ENCODE results near the gene CTIF.

The CTIF gene

DNA sequence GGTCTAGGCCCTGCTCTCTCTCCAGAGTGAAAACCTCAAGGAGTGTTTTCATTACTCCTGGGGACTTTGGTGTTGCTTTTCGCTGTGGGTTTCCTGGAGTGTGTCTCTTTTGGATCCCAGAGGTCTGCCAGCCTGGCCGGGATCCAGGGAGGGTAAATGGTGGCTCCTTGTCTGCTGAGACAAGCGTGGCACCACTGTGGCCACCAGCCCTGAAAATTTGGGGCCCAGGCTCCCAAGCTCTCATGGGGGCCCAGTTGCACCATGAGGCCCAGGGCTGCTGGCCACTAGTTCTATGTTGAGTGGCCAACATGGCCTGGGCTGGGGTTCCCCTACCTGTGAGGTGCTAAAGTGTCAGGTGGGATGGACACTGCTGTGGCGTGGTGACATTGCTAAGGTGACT, 144.8 kb downstream of the CTIF start:
- DNase-seq (ENCODE audit: low spot score), result no peak

DNA sequence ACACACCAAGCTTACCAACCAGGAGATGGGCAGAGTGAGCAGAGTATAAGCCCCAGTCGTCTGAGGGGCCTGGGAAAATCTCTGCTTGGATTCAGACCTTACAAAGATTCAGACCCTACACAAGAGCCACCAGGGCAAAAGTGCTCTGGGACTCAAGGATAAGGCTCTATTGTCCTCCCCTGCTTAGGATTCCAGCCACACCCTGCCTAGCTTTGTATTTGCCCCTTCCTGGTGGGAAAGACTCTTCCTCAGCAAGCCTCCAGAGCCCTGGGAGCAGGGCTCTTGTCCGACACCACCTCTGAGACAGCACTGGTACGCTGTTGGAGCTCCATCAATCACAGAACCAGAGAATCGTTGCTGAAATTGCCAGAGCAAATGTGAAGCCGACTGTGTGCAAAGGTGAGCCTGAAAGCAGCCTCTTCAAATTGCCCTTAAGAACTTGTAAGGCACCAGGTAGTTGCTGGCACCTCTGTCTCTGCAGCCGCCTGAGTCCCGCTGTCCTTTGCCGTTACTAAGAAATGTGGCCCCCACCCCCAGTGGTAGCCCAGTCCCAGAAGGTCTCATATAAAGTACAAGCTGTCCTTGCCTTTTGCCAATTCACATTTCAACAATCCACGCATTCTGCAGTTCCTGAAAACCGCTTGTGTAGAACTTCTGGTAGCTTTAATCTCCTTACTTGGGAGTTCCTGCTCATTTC, 148.7 kb downstream of the CTIF start:
- peak; percentile 64 for DNase-seq (ENCODE audit: low spot score)

DNA sequence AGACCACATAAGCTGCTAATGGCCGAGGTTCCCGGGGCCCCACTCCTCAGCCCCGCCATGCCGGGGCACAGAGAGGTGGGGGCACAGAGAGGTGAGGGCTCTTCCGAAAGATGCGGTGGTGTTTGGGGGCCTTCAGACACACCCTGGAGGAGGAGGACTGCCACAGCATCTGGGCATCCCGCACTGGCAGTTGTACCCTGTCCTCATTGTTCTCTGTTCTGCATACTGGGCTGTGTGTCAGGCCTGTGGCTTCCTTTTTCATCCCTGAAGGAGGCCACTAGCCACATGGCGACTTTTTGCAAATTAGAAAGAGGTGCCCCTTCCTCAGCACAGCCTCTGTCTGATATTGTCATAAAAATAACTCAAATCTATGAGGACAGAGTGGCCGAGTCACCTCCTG, 150.1 kb downstream of the CTIF start:
- DNase-seq (ENCODE audit: low spot score), result peak; percentile 47

DNA sequence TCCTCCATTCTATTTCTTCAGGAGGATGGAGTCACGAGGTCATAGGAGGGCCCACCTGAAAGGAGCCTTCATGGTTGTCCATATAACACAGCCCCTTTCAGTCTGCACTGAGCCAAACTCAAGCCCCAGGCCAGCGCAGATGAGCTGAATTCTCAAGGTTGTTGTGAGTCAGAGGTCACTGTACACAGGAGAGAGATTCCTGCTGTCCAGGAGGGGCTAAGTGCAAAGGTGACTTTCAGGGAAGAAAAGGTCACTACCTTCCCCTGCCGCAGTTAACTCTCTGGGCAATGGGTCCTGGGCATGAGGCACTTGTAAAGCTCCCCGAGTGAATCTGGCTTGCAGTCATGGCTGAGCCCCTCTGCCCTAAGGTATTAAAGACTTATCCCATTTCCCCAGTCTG, 150.7 kb downstream of the CTIF start:
- DNase-seq (ENCODE audit: low spot score), result no peak

DNA sequence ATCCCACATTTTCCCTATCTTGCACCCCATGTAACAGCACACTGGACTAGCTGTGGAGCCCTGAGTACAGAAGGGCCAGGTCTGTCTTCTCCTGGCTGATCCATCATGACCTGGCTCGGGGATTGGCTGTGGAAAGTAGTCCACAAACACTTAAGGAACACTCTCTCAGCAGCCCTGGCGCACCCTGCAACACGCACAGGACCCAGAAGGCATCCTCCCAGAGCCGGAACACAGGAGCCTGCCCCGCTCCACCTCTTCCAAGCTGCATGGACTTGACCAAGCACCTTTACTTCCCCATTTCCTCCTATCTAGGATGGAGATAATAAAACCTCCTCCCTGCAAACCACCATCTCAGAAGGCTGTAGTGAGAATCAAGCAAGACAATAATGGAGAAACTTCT, 151.7 kb downstream of the CTIF start:
- DNase-seq (ENCODE audit: low spot score), result no peak

DNA sequence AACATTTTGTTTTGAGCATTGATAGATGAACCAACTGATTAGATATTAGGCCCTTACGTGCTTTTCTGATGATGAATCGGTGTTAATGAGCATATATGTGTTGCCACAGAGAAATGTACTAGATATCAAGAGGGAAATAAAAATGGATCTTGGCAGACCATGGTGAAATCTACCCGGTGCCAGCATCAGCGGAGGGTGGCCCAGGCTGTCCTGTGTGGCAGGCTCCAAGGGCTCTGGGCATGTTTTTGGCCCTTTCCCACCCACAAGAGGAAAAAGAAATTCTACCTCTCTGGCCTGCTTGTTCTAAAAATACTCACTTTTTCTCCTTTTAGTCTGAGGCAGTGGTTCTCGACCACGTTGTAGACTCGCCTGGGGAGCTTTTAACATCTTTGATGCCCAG, 154.2 kb downstream of the CTIF start:
- DNase-seq (ENCODE audit: low spot score), result no peak

DNA sequence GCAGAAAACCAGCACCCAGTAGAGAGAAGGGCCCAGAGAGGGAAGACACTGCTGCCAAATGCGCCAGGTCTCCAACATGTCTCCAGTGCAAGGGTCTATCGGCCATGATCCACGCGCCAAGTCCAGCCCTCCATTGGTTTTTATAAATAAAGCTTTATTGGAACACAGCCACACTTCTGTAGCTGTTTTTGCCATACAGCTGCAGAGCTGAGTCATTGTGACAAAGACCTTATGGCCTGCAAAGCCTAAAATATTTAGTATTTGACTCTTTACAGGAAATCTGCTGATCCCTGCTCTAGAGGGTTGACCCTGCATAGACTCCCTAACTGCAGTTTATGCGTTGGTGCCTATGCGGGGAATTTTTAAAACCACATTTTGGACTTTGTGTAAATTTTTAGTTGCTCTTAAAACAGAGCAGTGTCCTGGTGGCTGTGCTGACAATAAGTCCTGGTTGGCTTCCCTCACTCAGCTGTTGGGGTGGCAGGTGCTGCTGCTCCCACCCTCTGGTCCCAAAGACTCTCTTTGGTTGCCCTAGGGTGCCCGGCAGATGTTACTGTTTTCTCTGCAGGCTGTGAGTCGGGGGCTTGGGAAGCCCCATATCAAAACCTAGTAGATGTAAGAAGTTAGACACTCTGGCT, 154.9 kb downstream of the CTIF start:
- no peak for DNase-seq (ENCODE audit: low spot score)

DNA sequence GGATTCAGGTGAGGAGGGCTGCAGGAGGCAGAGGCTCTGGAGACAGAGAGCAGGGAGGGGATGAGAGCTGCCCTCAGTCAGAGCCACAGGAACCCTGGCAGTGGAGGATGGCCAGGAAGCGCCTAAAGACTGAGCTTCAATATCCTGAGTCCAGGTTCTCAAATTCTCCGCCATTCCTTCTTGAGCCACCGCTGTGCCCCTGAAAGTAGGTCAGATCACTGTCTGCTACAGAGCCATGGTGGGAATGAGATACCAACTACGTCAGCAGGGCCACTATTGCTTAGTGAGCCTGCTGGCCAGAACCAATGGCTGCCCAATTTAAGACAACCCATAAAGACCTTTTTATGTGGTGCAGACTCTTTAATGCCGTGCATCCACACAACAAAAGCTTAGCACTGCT, 155.5 kb downstream of the CTIF start:
- DNase-seq (ENCODE audit: low spot score), result no peak

DNA sequence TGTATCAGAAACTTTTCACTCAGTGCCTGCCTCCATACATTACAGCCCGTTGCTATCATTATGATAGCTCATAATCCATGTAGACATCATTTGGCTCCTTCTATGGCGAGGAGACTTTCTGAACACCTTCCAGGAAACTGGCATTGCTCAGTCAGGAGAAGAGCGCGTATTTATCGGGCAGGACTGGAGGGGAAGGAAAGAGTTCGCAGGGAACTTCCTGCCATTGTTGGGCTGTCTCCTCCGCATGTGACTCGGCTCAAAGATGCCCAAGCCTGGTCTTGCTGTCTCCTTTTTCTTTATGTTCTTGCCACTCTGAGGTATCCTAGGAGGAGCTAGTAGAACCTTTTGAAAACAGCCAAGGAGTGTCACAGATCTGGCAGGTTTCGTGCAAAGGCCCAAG, 156.8 kb downstream of the CTIF start:
- no peak for DNase-seq (ENCODE audit: low spot score)

DNA sequence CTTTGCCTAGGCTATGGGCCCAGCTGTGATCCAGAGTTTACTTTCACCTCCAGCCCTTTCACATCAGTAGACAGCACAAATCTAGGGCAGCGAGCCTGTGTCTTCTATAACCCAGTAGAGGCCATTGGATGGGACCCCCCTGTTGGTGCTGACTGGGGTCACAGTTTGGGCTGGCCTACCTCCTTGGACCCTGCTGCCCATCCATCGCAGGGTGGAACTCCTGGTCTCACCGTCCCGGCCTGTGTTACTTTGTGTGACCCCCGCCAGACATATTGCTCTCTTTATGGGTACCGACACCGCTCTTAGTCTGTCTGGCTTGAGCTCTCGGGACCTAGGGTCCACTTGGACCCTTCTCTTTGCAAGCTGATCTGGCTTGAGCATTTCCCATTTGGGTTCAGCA, 157.4 kb downstream of the CTIF start:
- DNase-seq (ENCODE audit: low spot score), result no peak

DNA sequence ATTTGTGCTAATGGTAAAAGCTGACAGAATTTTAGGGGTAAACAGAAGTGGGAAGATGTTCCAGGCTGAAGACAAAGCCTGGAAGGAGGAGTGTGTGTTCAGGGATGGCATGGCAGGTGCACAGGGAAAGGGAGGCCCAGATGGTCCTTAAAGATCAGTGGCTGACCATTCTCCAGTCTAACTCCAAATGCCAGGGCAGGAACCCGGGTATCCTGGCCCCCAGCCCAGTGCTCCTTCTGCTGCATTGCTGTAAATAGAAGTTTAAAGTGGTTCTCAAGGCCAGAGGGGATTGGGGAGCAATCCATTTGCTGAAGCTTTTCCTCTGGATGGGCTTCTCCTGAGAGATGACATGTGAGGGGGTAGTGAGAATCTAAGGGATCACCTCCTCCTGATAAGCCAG, 158.6 kb downstream of the CTIF start:
- no peak for DNase-seq (ENCODE audit: low spot score)

DNA sequence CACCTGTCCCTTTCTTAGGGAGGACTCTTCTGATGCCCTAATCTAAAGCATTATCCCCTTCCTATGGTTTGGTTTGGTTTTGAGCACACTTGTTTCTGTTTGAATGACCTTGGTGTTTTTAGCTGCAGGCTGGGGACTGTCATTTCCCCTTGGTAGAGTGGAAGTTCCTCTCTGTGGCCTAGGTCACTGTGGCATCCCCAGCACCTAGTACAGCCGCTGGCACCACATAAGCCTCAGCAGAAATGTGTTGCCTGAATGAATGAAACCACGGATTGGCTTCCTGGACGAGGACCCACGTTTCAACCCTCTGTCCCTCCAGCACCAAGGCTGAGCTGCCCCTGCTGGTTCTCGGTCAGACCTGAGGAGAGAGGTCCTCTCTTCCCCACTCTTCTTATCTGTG, 159.9 kb downstream of the CTIF start:
- DNase-seq (ENCODE audit: low spot score), result no peak

DNA sequence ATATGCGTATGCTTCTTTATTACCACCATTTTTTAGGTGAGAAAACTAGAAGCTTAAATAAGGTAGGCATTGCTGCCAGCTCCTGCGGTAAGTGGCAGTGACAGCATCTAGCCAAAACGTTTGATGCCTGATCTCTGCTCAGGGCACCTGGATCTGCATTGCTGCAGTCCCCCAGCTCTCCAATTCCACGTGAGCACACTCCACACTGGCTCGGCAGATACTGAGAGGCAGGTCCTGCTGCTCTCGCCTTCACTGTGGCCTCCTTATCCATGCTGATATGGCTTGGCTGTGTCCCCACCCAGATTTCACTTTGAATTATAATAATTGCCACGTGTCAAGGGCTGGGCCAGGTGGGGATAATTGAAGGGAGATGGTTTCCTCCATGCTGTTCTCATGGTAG, 160.9 kb downstream of the CTIF start:
- DNase-seq (ENCODE audit: low spot score), result no peak

DNA sequence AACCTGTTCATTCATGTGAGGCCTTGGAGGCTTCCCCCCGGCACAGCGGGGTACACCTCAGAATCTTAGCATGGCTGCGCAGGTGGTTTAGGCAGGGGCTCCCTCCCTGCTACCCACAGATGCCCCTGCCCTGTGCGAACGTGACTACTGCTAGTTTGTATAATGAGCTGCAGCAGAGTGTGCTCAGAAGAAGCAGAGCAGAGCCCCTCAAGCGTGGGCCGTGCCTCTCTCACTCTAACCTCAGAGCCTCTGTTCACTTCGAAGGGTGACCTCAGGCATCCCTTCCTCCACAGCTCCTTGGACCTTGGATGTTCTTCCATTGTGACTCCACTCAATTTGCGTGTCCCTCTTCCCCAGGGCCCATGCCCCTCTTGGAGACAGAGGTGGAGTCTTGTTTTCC, 161.6 kb downstream of the CTIF start:
- DNase-seq (ENCODE audit: low spot score), result no peak

DNA sequence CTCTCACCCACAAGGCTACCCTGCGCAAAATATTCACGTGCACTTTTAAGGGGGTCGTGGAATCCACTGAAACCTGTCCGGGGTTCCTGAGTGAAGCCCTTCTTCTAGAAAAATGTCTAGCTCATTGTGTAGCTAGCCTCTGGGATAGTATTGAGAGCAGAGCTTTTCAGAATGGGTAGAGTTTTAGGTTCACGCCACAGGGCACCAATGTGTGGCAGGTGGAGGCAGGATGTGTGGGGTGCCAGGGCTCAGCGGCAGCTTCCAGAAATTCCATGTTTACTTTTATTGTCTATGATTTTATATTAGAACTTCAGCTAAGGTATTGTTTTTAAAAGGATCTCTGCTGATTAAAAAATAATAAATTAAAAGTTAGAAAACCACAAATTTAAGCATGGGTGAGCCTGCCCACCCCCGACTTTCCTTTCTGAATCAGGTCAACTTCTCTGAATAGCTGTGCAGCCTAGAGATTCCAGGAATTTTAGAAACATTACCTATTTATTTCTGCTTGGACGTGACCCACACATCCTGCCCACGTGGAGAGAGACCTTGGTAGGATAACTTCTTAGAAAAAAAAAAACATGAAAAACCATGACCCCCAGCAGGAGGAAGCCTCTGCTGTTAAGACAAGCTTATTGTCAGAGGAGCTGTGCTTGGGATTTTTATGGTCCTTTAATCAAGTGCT, 163.7 kb downstream of the CTIF start:
- DNase-seq (ENCODE audit: low spot score), result no peak

DNA sequence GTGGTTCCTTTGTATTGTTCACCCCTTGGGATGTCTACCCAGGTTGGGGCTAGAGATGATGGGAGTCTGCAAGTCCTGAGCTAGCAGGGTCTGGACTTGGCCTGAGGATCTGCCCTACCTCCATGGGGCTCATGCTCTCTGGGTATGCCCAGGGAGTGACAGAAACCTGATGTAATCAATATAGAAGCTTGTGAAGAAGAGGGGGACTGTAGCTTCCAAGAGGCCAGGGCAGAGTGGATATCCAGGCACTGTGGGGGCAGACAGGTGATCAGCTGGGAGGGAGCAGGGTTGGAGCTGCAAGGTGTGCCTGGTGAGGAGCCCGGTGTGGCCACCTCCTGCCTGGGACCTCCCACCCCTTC, 164.2 kb downstream of the CTIF start:
- DNase-seq (ENCODE audit: low spot score), result no peak

DNA sequence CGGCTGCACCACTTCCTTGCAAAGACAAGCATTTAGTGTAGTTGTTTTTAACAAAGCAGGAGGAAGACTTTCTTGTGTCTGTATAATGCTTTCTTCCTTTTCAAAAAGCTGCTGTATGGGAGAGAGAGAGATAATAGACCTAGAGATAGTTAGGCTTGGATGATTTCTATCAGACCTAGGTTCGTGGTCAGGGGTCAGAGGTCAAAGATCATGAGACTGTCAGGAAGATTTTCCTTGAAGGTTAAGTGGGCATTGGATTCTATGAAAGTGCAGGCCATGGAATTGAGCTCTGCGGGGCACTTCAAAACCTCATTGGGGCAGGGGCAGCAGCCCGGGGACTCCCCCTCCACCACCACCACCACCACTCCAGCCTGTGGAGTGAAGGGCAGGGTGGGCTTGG, 164.6 kb downstream of the CTIF start:
- DNase-seq (ENCODE audit: low spot score), result no peak

DNA sequence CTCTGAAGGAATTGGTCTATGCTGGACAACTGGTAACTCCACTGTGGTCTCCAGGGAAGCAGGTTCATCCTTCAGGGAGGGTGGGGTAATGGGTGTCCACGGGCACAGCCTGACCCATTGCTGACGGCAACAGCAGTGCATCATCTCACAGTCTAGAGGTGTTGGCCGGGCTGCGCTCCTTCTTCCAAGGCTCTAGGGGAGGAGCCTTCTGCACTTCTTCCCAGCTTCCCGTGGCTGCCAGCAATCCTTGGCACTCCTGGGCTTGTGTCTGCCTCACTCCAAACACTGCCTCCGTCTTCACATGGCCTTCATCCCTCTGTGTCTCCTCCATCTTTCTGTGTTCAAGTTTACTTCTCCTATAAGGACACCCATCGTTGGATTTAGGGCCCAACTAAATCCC, 166.2 kb downstream of the CTIF start:
- DNase-seq (ENCODE audit: low spot score), result peak; percentile 19

DNA sequence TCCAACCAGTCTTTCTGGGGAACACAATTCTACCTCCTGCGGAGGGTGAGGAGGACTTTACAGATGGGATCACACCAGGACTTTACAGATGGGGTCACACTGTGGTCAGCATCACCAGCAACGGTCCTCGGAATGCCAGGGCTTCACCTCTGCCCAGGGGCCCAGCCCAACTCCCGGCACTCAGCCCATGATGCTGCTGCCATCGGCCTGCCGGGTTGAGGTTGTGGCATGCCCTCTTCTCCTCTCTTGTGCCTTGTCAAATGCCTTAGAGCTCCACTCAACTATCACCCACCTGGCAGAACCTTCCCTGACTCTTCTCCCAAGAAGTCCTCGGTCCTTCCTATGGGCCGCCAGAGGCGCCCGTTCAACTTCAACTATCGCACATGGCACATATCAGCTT, 166.7 kb downstream of the CTIF start:
- DNase-seq (ENCODE audit: low spot score), result no peak

DNA sequence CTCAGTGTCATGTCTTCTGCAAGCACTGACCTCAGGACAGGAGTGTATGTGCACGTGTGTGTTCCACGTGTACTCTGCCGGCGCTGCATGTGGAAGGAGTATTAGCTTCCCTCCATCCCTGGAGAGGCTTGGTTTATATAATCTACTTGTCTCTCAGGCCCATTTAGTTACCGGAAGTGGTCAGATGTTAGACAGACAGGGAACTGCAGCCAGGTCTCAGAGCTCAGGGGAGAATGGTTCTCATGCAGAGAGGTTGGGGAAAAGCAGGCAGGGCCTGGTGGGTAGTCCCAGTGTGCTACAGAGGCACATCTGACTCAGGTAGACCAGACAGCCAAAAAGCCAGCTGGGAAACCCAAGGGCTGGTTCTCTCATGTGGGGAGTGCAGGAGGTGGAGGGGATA, 167.9 kb downstream of the CTIF start:
- DNase-seq (ENCODE audit: low spot score), result no peak

DNA sequence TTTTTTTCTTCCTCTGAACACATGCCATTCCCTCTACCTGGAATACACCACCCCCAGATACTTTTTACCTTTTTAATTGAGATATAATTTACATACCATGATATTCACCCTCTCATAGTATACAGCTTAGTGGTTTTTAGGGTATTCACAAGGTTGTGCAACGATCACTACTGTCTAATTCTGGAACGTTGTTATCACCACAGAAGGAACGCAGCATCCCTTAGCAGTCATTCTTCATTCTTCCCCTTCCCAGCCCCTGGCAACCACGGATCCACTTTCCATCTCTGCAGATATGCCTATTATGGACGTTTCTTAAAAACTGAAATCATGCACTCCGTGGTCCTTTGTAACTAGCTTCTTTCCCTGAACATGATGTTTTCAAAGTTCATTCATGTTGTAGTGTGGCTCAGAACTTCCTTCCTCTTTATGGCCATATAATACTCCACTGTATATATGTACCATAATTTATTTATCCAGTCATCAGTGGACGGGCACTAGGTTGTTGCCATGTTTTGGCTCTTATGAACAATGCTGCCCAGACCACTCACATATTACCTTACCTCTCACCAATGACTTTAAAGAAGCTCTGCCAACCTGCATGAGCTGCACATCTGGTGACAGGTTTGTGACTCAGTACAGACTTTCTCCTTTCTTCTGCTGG, 168.9 kb downstream of the CTIF start:
- DNase-seq (ENCODE audit: low spot score), result no peak

DNA sequence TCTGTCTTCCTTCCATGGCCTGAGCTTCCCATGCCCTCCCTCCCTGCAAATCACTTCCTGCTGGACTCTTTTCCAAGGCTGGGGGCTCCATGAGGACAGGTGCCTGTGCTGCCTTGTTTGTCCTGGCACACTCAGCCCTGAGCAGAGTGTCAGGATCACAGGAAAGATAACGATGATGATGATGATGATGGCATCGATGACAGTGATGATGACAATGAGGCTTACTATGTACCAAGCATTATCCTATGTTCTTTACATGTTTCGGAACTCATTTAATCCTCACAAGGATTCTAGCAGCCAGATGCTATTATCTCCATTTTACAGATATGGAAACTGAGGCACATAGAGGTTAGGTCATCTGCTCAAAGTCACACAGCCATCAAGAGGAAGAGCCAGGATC, 170.0 kb downstream of the CTIF start:
- DNase-seq (ENCODE audit: low spot score), result no peak

DNA sequence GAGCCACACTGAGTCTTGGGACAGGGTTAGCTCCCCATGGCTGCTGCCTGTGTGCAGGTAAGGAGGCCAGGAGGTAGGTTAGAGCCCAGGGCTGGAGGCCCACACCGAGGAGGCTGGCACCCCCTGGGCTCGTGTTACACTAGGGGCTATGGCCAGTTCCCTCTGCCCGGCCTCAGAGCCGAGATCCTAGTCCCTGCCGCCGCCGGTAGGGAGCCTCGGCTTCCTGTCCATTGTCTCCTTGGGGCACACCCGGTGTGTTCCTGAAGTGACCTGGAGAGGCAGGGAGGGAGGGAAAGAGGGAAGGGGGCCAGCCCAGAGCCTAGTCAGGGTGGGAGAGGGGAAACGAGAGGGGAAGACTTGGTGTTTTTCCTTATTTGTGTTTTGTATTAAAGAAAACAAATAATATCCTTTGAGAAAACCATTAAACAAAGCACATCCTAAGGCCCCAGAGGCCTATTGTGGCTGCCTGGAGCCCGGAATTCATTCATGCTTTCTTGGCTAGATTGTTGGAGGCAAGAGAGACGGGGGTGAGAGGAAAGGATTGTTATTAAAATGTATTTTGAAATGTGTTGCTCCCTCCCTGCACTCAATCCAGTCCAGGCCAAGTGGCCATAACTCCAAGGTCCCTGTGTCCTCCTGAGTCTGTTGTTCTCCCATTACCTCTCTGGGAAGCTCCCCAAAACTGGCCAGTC, 170.7 kb downstream of the CTIF start:
- DNase-seq (ENCODE audit: low spot score), result no peak

Measured in Ammon's horn (tissue), 1 donor.